Inflammatory macrophage treated with lipopolysaccharide for 4 hours (primary cell): Measurements from ENCODE around the gene TINCR.
"Not testable (repeated sequence)": the region's sequence is repeated elsewhere in the genome, so short reads cannot be mapped to it uniquely, and the experiment has no call there.

Experiments used
- DNase-seq: peaks from one replicate; pipeline ENCODE4 v3.0.0-alpha.2; 2020

The TINCR gene

GRCh38 chr19:5558101-5558621, 9.6 kb downstream of the TINCR start:
- no peak for DNase-seq

- DNase-seq: no peak
Measured at GRCh38 chr19:5557691-5558090, 10.1 kb downstream of the TINCR start.

- no peak for DNase-seq
Measured at GRCh38 chr19:5554828-5555227, 12.9 kb downstream of the TINCR start.

GRCh38 chr19:5553892-5554291, 13.9 kb downstream of the TINCR start:
- DNase-seq: no peak

GRCh38 chr19:5547881-5548280, 19.9 kb downstream of the TINCR start:
- DNase-seq: peak; percentile 10

- DNase-seq: no peak
Measured at GRCh38 chr19:5545984-5546383, 21.8 kb downstream of the TINCR start.

GRCh38 chr19:5545051-5545450, 22.7 kb downstream of the TINCR start:
- DNase-seq: no peak

- DNase-seq: no peak
Measured at GRCh38 chr19:5542665-5543064, 25.1 kb downstream of the TINCR start.

- no peak for DNase-seq
Measured at GRCh38 chr19:5541456-5541855, 26.3 kb downstream of the TINCR start.

GRCh38 chr19:5540208-5540607, 27.5 kb downstream of the TINCR start:
- no peak for DNase-seq

- DNase-seq: no peak
Measured at GRCh38 chr19:5537870-5538269, 29.9 kb downstream of the TINCR start.

- not testable (repeated sequence) for DNase-seq
Measured at GRCh38 chr19:5536982-5537579, 30.7 kb downstream of the TINCR start.

- no peak for DNase-seq
Measured at GRCh38 chr19:5536337-5536894, 31.3 kb downstream of the TINCR start.

- DNase-seq: no peak
Measured at GRCh38 chr19:5534787-5535586, 32.8 kb downstream of the TINCR start.

- no peak for DNase-seq
Measured at GRCh38 chr19:5533257-5533656, 34.5 kb downstream of the TINCR start.

GRCh38 chr19:5530701-5531100, 37.1 kb downstream of the TINCR start:
- no peak for DNase-seq

- DNase-seq: no peak
Measured at GRCh38 chr19:5526691-5527090, 41.1 kb downstream of the TINCR start.

GRCh38 chr19:5524081-5524480, 43.7 kb downstream of the TINCR start:
- no peak for DNase-seq

GRCh38 chr19:5522106-5522505, 45.6 kb downstream of the TINCR start:
- no peak for DNase-seq

GRCh38 chr19:5520501-5520900, 47.3 kb downstream of the TINCR start:
- DNase-seq: no peak

- DNase-seq: no peak
Measured at GRCh38 chr19:5519076-5519475, 48.7 kb downstream of the TINCR start.

- no peak for DNase-seq
Measured at GRCh38 chr19:5515737-5516136, 52.0 kb downstream of the TINCR start.

GRCh38 chr19:5514001-5514400, 53.8 kb downstream of the TINCR start:
- no peak for DNase-seq

- DNase-seq: no peak
Measured at GRCh38 chr19:5512715-5513114, 55.0 kb downstream of the TINCR start.
